ENCODE data around the gene FSTL4. TPM values are rescaled to one million over a fixed set of nuclear protein-coding genes. Genes with fewer than 3 reads are reported as not detected.

The FSTL4 gene
- total and polyA plus RNA-seq, 4 donors, result 0.02 to 0.18 TPM; not detected in 2

- Histone ChIP-seq H3K36me3 (ENCODE audit: control insufficient read depth in 4 of 4, insufficient read depth in 3 of 4, low read depth in 1 of 4, low read length in 3 of 4) (no peaks in the 10 kb centered on the region), H3K9me3 (ENCODE audit: control insufficient read depth in 4 of 4, low read length in 3 of 4) (peaks cover 0 to 9% (median 2%) of the 10 kb centered on the region in 4 donors), H3K27me3 (ENCODE audit: control insufficient read depth in 4 of 4, insufficient read depth in 4 of 4, low read length in 3 of 4) (no peaks in the 10 kb centered on the region), H3K9ac (ENCODE audit: low read depth in 1 of 2, low read length in 2 of 2) (no peak overlapping the region), H3K4me3 (ENCODE audit: low read depth in 1 of 3, low read length in 3 of 3) (no peak overlapping the region), H3K27ac (ENCODE audit: low read depth in 1 of 2, low read length in 2 of 2) (no peak overlapping the region), H3K4me1 (ENCODE audit: control insufficient read depth in 4 of 4, insufficient read depth in 4 of 4, low read length in 3 of 4) (no peaks in the 10 kb centered on the region)
- DNase-seq (ENCODE audit: low spot score), result peak; percentile 10
- WGBS, result 85% methylated on average over 1 of the region's 1 CpG
- TF ChIP-seq CTCF (IDR thresholded peaks at IDR 0.05; ENCODE audit: low read depth, low read length, missing input control), result no peak
- TF ChIP-seq FOXA2 (IDR thresholded peaks at IDR 0.05), result no peak
- TF ChIP-seq HNF4G (IDR thresholded peaks at IDR 0.05), result no peak
- TF ChIP-seq, protein P1, sequence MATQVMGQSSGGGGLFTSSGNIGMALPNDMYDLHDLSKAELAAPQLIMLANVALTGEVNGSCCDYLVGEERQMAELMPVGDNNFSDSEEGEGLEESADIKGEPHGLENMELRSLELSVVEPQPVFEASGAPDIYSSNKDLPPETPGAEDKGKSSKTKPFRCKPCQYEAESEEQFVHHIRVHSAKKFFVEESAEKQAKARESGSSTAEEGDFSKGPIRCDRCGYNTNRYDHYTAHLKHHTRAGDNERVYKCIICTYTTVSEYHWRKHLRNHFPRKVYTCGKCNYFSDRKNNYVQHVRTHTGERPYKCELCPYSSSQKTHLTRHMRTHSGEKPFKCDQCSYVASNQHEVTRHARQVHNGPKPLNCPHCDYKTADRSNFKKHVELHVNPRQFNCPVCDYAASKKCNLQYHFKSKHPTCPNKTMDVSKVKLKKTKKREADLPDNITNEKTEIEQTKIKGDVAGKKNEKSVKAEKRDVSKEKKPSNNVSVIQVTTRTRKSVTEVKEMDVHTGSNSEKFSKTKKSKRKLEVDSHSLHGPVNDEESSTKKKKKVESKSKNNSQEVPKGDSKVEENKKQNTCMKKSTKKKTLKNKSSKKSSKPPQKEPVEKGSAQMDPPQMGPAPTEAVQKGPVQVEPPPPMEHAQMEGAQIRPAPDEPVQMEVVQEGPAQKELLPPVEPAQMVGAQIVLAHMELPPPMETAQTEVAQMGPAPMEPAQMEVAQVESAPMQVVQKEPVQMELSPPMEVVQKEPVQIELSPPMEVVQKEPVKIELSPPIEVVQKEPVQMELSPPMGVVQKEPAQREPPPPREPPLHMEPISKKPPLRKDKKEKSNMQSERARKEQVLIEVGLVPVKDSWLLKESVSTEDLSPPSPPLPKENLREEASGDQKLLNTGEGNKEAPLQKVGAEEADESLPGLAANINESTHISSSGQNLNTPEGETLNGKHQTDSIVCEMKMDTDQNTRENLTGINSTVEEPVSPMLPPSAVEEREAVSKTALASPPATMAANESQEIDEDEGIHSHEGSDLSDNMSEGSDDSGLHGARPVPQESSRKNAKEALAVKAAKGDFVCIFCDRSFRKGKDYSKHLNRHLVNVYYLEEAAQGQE (IDR thresholded peaks at IDR 0.05), result no peak
- no peak for TF ChIP-seq GABPA (IDR thresholded peaks at IDR 0.05 in 1 of 2, conservative IDR thresholded peaks at IDR 0.05 in 1 of 2)
- TF ChIP-seq, protein P2, sequence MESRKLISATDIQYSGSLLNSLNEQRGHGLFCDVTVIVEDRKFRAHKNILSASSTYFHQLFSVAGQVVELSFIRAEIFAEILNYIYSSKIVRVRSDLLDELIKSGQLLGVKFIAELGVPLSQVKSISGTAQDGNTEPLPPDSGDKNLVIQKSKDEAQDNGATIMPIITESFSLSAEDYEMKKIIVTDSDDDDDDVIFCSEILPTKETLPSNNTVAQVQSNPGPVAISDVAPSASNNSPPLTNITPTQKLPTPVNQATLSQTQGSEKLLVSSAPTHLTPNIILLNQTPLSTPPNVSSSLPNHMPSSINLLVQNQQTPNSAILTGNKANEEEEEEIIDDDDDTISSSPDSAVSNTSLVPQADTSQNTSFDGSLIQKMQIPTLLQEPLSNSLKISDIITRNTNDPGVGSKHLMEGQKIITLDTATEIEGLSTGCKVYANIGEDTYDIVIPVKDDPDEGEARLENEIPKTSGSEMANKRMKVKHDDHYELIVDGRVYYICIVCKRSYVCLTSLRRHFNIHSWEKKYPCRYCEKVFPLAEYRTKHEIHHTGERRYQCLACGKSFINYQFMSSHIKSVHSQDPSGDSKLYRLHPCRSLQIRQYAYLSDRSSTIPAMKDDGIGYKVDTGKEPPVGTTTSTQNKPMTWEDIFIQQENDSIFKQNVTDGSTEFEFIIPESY (IDR thresholded peaks at IDR 0.05), result no peak
- no peak for TF ChIP-seq SP1 (IDR thresholded peaks at IDR 0.05)
- no peak for TF ChIP-seq YY1 (IDR thresholded peaks at IDR 0.05)
- TF ChIP-seq NR2F2 (IDR thresholded peaks at IDR 0.05), result no peak
- no peak for TF ChIP-seq HNF4A (conservative IDR thresholded peaks at IDR 0.05)
- TF ChIP-seq TAF1 (conservative IDR thresholded peaks at IDR 0.05), result no peak
Measured at GRCh38 chr5:133376986-133377385, 235.4 kb downstream of the FSTL4 start.

GRCh38 chr5:133373121-133373870 is 239.0 kb downstream of the FSTL4 start:
- Histone ChIP-seq H3K9ac (ENCODE audit: low read depth in 1 of 2, low read length in 2 of 2) (no peak overlapping the region), H3K9me3 (ENCODE audit: control insufficient read depth in 4 of 4, low read length in 3 of 4) (peaks cover 0 to 9% (median 2%) of the 10 kb centered on the region in 4 donors), H3K36me3 (ENCODE audit: control insufficient read depth in 4 of 4, insufficient read depth in 3 of 4, low read depth in 1 of 4, low read length in 3 of 4) (no peaks in the 10 kb centered on the region), H3K27me3 (ENCODE audit: control insufficient read depth in 4 of 4, insufficient read depth in 4 of 4, low read length in 3 of 4) (no peaks in the 10 kb centered on the region), H3K4me3 (ENCODE audit: low read depth in 1 of 3, low read length in 3 of 3) (no peak overlapping the region), H3K4me1 (ENCODE audit: control insufficient read depth in 4 of 4, insufficient read depth in 4 of 4, low read length in 3 of 4) (no peaks in the 10 kb centered on the region), H3K27ac (ENCODE audit: low read depth in 1 of 2, low read length in 2 of 2) (no peak overlapping the region)
- DNase-seq (ENCODE audit: low spot score), result peak; percentile 22
- 96% methylated on average over 5 of the region's 5 CpGs for WGBS
- TF ChIP-seq YY1 (IDR thresholded peaks at IDR 0.05), result no peak
- TF ChIP-seq TAF1 (conservative IDR thresholded peaks at IDR 0.05), result no peak
- TF ChIP-seq MAX (IDR thresholded peaks at IDR 0.05), result no peak
- TF ChIP-seq, protein P3, sequence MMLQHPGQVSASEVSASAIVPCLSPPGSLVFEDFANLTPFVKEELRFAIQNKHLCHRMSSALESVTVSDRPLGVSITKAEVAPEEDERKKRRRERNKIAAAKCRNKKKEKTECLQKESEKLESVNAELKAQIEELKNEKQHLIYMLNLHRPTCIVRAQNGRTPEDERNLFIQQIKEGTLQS (IDR thresholded peaks at IDR 0.05), result no peak
- TF ChIP-seq, protein P2 (IDR thresholded peaks at IDR 0.05), result no peak
- no peak for TF ChIP-seq CTCF (IDR thresholded peaks at IDR 0.05; ENCODE audit: low read depth, low read length, missing input control)
- TF ChIP-seq RXRA (IDR thresholded peaks at IDR 0.05), result no peak
- no peak for TF ChIP-seq FOXA2 (IDR thresholded peaks at IDR 0.05)
- no peak for TF ChIP-seq RAD21 (IDR thresholded peaks at IDR 0.05)
- TF ChIP-seq HNF4A (conservative IDR thresholded peaks at IDR 0.05), result no peak
- TF ChIP-seq EGR1 (IDR thresholded peaks at IDR 0.05; ENCODE audit: low read depth in 2 of 2), result no peak
- TF ChIP-seq HNF4G (IDR thresholded peaks at IDR 0.05), result no peak
- TF ChIP-seq GABPA (IDR thresholded peaks at IDR 0.05 in 1 of 2, conservative IDR thresholded peaks at IDR 0.05 in 1 of 2), result no peak
- no peak for TF ChIP-seq JUND (IDR thresholded peaks at IDR 0.05)
- TF ChIP-seq SP1 (IDR thresholded peaks at IDR 0.05), result no peak

All from liver (tissue), 9 donors.